ENCODE data around the gene PPP3R1. TPM values are rescaled to one million over a fixed set of nuclear protein-coding genes. Genes with fewer than 3 reads are reported as not detected.
A peak's percentile ranks its signal among the peaks of the same experiment; 100 is the strongest.

The PPP3R1 gene
- total and polyA plus RNA-seq, 9 of the 15 experiments (the other 6 are each of a cell fraction or from before 2014, with no cell fraction given): 3.7 to 70.0 (median 24.8) TPM

DNA sequence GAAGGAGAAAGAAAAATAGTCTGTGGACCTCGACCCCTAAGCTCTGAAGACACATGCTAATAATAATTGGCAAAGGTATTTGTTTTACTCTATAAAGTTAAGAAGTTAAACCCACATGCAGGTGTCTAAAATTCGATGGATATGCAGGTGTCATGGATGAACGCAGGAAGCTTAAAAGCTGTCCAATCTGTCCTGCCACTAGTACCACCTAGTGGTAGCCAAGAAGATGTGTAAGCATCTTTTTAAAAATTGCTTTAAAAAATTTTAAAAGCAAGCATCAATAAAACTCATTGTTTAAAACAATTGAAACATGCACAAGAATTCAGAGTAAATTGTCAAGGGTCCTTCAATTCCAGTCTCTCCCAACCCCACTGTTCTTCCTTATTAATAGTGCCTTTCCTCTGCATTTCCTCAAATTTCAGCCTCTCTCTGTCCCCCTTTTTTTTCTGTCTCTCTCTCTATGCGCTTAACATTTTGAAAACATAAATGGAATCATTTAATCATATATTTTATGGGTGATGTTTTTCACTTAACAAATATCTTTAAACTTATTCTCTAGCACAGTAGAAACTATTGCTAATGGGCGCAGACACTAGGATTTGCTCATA, 30.6 kb upstream of the PPP3R1 start:
- Histone ChIP-seq H2AFZ (ENCODE audit: low read depth, low read length) (no peak overlapping the region), H3K9me3 (replicated peaks; ENCODE audit: control insufficient read depth, insufficient read depth, low read depth, low read length) (no peaks in the 10 kb centered on the region), H3K36me3 (ENCODE audit: control insufficient read depth, insufficient read depth, low read length) (no peaks in the 10 kb centered on the region), H3K9me1 (ENCODE audit: control insufficient read depth, insufficient read depth, low read length) (no peaks in the 10 kb centered on the region), H3K79me2 (ENCODE audit: control insufficient read depth, insufficient read depth, low read length) (no peaks in the 10 kb centered on the region), H3K27ac (ENCODE audit: extremely low read depth, low read depth, low read length) (no peak overlapping the region), H4K20me1 (replicated peaks; ENCODE audit: control insufficient read depth, insufficient read depth, low read length) (no peaks in the 10 kb centered on the region), H3K4me2 (ENCODE audit: insufficient read depth, low read length) (peak overlapping the region; percentile 48), H3K4me3 (no peak overlapping the region), H3K9ac (ENCODE audit: insufficient read depth in 1 of 2, low read depth in 2 of 2, low read length in 2 of 2) (no peak overlapping the region), H3K4me1 (replicated peaks in 1 of 2; ENCODE audit: control insufficient read depth in 2 of 2, insufficient read depth in 2 of 2, low read length in 2 of 2) (peaks cover 8 to 24% of the 10 kb centered on the region in 2 experiments; a peak in 4 of 5 replicates), H3K27me3 (ENCODE audit: control insufficient read depth in 2 of 2, insufficient read depth in 2 of 2, low read length in 2 of 2) (no peaks in the 10 kb centered on the region)
- intact Hi-C loops (cut with micrococcal nuclease) (loop anchor here (1.0 to 5.0 kb wide), 3 partner anchors 32 to 160 kb away; no protein-coding TSS in a partner anchor), in situ Hi-C loops (cut with MboI) (no loop called here)
- peak; percentile 75 for ATAC-seq
- ChIA-PET CTCF (ENCODE audit: low intra/inter-chr PET ratio) (interaction anchor here (0.7 to 1.5 kb wide), 2 partner anchors 161 to 225 kb away, joined by 3 to 15 read pairs; no protein-coding TSS in a partner anchor), POLR2A (interaction anchor here (0.6 to 1.5 kb wide), 6 partner anchors 9 to 54 kb away, joined by 3 to 4 read pairs (median 3); no protein-coding TSS in a partner anchor)
- 6% methylated on average over 5 of the region's 5 CpGs for WGBS (ENCODE audit: insufficient coverage, low coverage, missing lambda C conversion rate)
- no TSS peak for BruUV-seq (replicated peaks)
- no peak for FAIRE-seq
- peak; percentile 56 to 62 (median 58) for DNase-seq (ENCODE audit: extremely low read depth in 1 of 4, low spot score in 3 of 4)
- TF ChIP-seq RCOR1 (IDR thresholded peaks at IDR 0.05; ENCODE audit: borderline replicate concordance in 1 of 2, low read depth in 2 of 2, low read length in 2 of 2): 0 out of 4 replicates have a peak, but pooled peaks of 1 of the 2 experiments have one; percentile 27
- no peak for TF ChIP-seq DDX20 (tag; IDR thresholded peaks at IDR 0.05; ENCODE audit: low read depth)
- TF ChIP-seq, protein P1, sequence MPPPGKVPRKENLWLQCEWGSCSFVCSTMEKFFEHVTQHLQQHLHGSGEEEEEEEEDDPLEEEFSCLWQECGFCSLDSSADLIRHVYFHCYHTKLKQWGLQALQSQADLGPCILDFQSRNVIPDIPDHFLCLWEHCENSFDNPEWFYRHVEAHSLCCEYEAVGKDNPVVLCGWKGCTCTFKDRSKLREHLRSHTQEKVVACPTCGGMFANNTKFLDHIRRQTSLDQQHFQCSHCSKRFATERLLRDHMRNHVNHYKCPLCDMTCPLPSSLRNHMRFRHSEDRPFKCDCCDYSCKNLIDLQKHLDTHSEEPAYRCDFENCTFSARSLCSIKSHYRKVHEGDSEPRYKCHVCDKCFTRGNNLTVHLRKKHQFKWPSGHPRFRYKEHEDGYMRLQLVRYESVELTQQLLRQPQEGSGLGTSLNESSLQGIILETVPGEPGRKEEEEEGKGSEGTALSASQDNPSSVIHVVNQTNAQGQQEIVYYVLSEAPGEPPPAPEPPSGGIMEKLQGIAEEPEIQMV (tag; conservative IDR thresholded peaks at IDR 0.05; ENCODE audit: low read depth): no peak
- TF ChIP-seq, protein P2, sequence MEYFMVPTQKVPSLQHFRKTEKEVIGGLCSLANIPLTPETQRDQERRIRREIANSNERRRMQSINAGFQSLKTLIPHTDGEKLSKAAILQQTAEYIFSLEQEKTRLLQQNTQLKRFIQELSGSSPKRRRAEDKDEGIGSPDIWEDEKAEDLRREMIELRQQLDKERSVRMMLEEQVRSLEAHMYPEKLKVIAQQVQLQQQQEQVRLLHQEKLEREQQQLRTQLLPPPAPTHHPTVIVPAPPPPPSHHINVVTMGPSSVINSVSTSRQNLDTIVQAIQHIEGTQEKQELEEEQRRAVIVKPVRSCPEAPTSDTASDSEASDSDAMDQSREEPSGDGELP (CRISPR knock-in tag; IDR thresholded peaks at IDR 0.05; ENCODE audit: borderline replicate concordance): no peak
- no peak for TF ChIP-seq HNRNPK (IDR thresholded peaks at IDR 0.05; ENCODE audit: low read depth, low read length, poor library complexity, severe bottlenecking)
- TF ChIP-seq NBN (IDR thresholded peaks at IDR 0.05; ENCODE audit: low read depth): no peak
- no peak for TF ChIP-seq TEAD2 (tag; IDR thresholded peaks at IDR 0.05)
- TF ChIP-seq ZNF124 (CRISPR knock-in tag; IDR thresholded peaks at IDR 0.05): no peak
- no peak for TF ChIP-seq POLR2G (IDR thresholded peaks at IDR 0.05; ENCODE audit: low read depth, low read length)
- no peak for TF ChIP-seq BDP1 (IDR thresholded peaks at IDR 0.05; ENCODE audit: insufficient read depth, insufficient read length)
- TF ChIP-seq KLF16 (IDR thresholded peaks at IDR 0.05): 0 out of 2 replicates have a peak, but pooled peaks have one; percentile 57
- TF ChIP-seq KAT2B (IDR thresholded peaks at IDR 0.05; ENCODE audit: low read depth, low read length): no peak
- no peak for TF ChIP-seq FOXP1 (CRISPR knock-in tag; IDR thresholded peaks at IDR 0.05)
- no peak for TF ChIP-seq MYBL2 (IDR thresholded peaks at IDR 0.05; ENCODE audit: low read depth)
- no peak for TF ChIP-seq MYBL2 (CRISPR knock-in tag; IDR thresholded peaks at IDR 0.05; ENCODE audit: borderline replicate concordance)
- TF ChIP-seq SIX5 (IDR thresholded peaks at IDR 0.05; ENCODE audit: borderline replicate concordance in 1 of 2, insufficient read depth in 1 of 2, low read depth in 1 of 2, low read length in 2 of 2): no peak
- TF ChIP-seq NFE2 (IDR thresholded peaks at IDR 0.05; ENCODE audit: low read depth): peak; percentile 44; the same call in 1 of the 2 replicates
- TF ChIP-seq, protein P3, sequence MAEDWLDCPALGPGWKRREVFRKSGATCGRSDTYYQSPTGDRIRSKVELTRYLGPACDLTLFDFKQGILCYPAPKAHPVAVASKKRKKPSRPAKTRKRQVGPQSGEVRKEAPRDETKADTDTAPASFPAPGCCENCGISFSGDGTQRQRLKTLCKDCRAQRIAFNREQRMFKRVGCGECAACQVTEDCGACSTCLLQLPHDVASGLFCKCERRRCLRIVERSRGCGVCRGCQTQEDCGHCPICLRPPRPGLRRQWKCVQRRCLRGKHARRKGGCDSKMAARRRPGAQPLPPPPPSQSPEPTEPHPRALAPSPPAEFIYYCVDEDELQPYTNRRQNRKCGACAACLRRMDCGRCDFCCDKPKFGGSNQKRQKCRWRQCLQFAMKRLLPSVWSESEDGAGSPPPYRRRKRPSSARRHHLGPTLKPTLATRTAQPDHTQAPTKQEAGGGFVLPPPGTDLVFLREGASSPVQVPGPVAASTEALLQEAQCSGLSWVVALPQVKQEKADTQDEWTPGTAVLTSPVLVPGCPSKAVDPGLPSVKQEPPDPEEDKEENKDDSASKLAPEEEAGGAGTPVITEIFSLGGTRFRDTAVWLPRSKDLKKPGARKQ (CRISPR knock-in tag; IDR thresholded peaks at IDR 0.05): no peak
- no peak for TF ChIP-seq PPARD (CRISPR knock-in tag; IDR thresholded peaks at IDR 0.05)

All from K562 (cell line).